HepG2 (cell line): Measurements from ENCODE around the gene DSTN. TPM values are rescaled to one million over a fixed set of nuclear protein-coding genes. Genes with fewer than 3 reads are reported as not detected.
A peak's percentile ranks its signal among the peaks of the same experiment; 100 is the strongest.

Experiments used
- ATAC-seq: fragments of 200-7000 bp; cut with Tn5 transposase; 3 replicates; pipeline ENCODE4 v1.9.1; 2020; ENCODE audit warnings: mild to moderate bottlenecking, moderate library complexity
- BruUV-seq: library from RNA; stranded (reverse); fragments of 400-500 nt; replicated peaks from 2 replicates; lab custom pipeline; 2021; lab: Mats Ljungman, UMichigan
- CTCF ChIA-PET: fragments of 300-600 bp; formaldehyde crosslinking; extraction: SDS; loops from one replicate; lab custom pipeline; 2021; ENCODE audit warnings: low total read pairs, inconsistent platforms, low intra/inter-chr PET ratio; lab: Yijun Ruan, JAX
- POLR2A ChIA-PET: fragments of 350-600 bp; sonication (Branson Sonifier 250); formaldehyde crosslinking; loops from one replicate; lab custom pipeline; 2020; ENCODE audit warnings: antibody characterized with exemption, inconsistent platforms; lab: Yijun Ruan, JAX
- DNase-seq: peaks from one replicate; pipeline ENCODE4 v3.0.0-alpha.2; 2015; ENCODE audit warnings: low spot score
- FAIRE-seq: peaks from 3 replicates; lab custom pipeline; 2011; peaks lifted over from hg19 to GRCh38; lab: Jason Lieb, UNC
- H2AFZ ChIP-seq: one replicate; pipeline ENCODE4 v1.6.1; 2011; ENCODE audit warnings: low read length, inconsistent platforms
- H3K27ac ChIP-seq: fragments of 300-600 bp; 3 replicates; pipeline ENCODE4 v1.8.0; 2011; ENCODE audit warnings: mixed run types, mild to moderate bottlenecking, mixed read lengths, low read length, inconsistent platforms; ENCODE audit not compliant: insufficient read depth; ENCODE audit errors: extremely low read length
- H3K27me3 ChIP-seq, 2 experiments: fragments of 200-600 bp in 1 of 2; 2 replicates in 1 of 2; 3 replicates in 1 of 2; pipeline versions ENCODE4 v1.6.0 to v1.8.0; 2011; ENCODE audit warnings: low read length in 2 of 2, mild to moderate bottlenecking in 2 of 2, moderate library complexity in 2 of 2, inconsistent platforms in 1 of 2; ENCODE audit not compliant: insufficient read depth in 2 of 2, control insufficient read depth in 1 of 2
- H3K36me3 ChIP-seq, 2 experiments: fragments of 200-600 bp in 1 of 2; replicated peaks in 1 of 2; 2 replicates in 1 of 2; 3 replicates in 1 of 2; pipeline versions ENCODE4 v1.5.1 to v1.8.0; 2011; ENCODE audit warnings: low read length in 2 of 2, inconsistent platforms in 1 of 2; ENCODE audit not compliant: insufficient read depth in 2 of 2, control insufficient read depth in 1 of 2
- H3K4me1 ChIP-seq: 2 replicates; pipeline ENCODE4 v1.5.1; 2012; ENCODE audit warnings: low read length, inconsistent platforms; ENCODE audit not compliant: insufficient read depth
- H3K4me2 ChIP-seq: 2 replicates; pipeline ENCODE4 v1.6.0; 2011; ENCODE audit warnings: low read depth, low read length, inconsistent platforms
- H3K4me3 ChIP-seq, 3 experiments: fragments of 200-600 bp in 1 of 3; sonication (generic), shearing (Covaris generic) in 1 of 3; replicated peaks in 1 of 3; 2 replicates each; pipeline ENCODE4 v1.5.1; 2011 to 2016; ENCODE audit warnings: low read length in 3 of 3, inconsistent platforms in 2 of 3, low read depth in 2 of 3, mild to moderate bottlenecking in 2 of 3, control low read depth in 1 of 3, mixed read lengths in 1 of 3; ENCODE audit not compliant: insufficient read depth in 1 of 3
- H3K79me2 ChIP-seq: one replicate; pipeline ENCODE4 v1.6.1; 2011; ENCODE audit warnings: low read length, inconsistent platforms; ENCODE audit not compliant: insufficient read depth
- H3K9ac ChIP-seq: 2 replicates; pipeline ENCODE4 v1.6.0; 2011; ENCODE audit warnings: mild to moderate bottlenecking, low read depth, low read length, inconsistent platforms; ENCODE audit not compliant: insufficient read depth
- H3K9me3 ChIP-seq: 2 replicates; pipeline ENCODE4 v1.5.1; 2012; ENCODE audit warnings: mild to moderate bottlenecking, low read length
- H4K20me1 ChIP-seq: 2 replicates; pipeline ENCODE4 v1.6.0; 2011; ENCODE audit warnings: inconsistent platforms, mild to moderate bottlenecking, low read length, moderate library complexity; ENCODE audit not compliant: insufficient read depth
- AGO1 ChIP-seq: fragments of 200-400 bp; formaldehyde crosslinking; IDR thresholded peaks from 2 replicates; pipeline ENCODE4 v1.6.1; 2017; ENCODE audit warnings: mild to moderate bottlenecking, low read depth, low read length, moderate library complexity; ENCODE audit not compliant: poor library complexity, severe bottlenecking
- AHR ChIP-seq: IDR thresholded peaks from 2 replicates; pipeline ENCODE4 v1.6.1; 2018; ENCODE audit warnings: missing genetic modification reagents, missing compliant biosample characterization
- EHMT2 ChIP-seq: fragments of 200-600 bp; sonication (generic); IDR thresholded peaks from 2 replicates; pipeline ENCODE4 v1.7.0; 2017; ENCODE audit warnings: antibody characterized with exemption, low read depth, low read length, borderline replicate concordance
- FOSL2 ChIP-seq: sonication (generic); formaldehyde crosslinking; IDR thresholded peaks from 2 replicates; pipeline ENCODE4 v1.4.0; 2020; ENCODE audit warnings: missing genetic modification reagents
- GPBP1L1 ChIP-seq: sonication (generic); formaldehyde crosslinking; IDR thresholded peaks from 2 replicates; pipeline ENCODE4 v1.5.0; 2020; ENCODE audit warnings: mild to moderate bottlenecking, missing genetic modification reagents
- POLR2A ChIP-seq, 2 experiments: IDR thresholded peaks; 2 replicates each; pipeline ENCODE4 v1.6.1; 2011; ENCODE audit warnings: low read depth in 2 of 2, low read length in 2 of 2, mild to moderate bottlenecking in 1 of 2, moderate library complexity in 1 of 2; ENCODE audit not compliant: insufficient read depth in 1 of 2
- POLR2G ChIP-seq: fragments of 200-400 bp; formaldehyde crosslinking; IDR thresholded peaks from 2 replicates; pipeline ENCODE4 v1.6.1; 2018; ENCODE audit warnings: mild to moderate bottlenecking, low read depth, low read length, moderate library complexity
- RBM22 ChIP-seq: fragments of 200-400 bp; formaldehyde crosslinking; optimal IDR thresholded peaks from 2 replicates; pipeline ENCODE3; 2017; ENCODE audit warnings: mild to moderate bottlenecking, low read length, moderate library complexity
- ZEB1 ChIP-seq: IDR thresholded peaks from 2 replicates; pipeline ENCODE4 v1.6.1; 2012; ENCODE audit warnings: mild to moderate bottlenecking, low read depth, inconsistent platforms; ENCODE audit not compliant: insufficient replicate concordance
- ZFP90 ChIP-seq: sonication (generic); formaldehyde crosslinking; IDR thresholded peaks from 2 replicates; pipeline ENCODE4 v1.8.0; 2022; ENCODE audit warnings: missing genetic modification reagents, mild to moderate bottlenecking, inconsistent platforms, borderline replicate concordance
- ZKSCAN1 ChIP-seq: fragments of 150-350 bp; IDR thresholded peaks from 2 replicates; pipeline ENCODE4 v1.6.1; 2014; ENCODE audit warnings: low read length
- ZNF567 ChIP-seq: sonication (generic); formaldehyde crosslinking; IDR thresholded peaks from 2 replicates; pipeline ENCODE4 v1.8.1; 2023; ENCODE audit warnings: mild to moderate bottlenecking, missing genetic modification reagents, borderline replicate concordance
- ZNF577 ChIP-seq: sonication (generic); formaldehyde crosslinking; IDR thresholded peaks from 2 replicates; pipeline ENCODE4 v1.4.0; 2020; ENCODE audit warnings: mild to moderate bottlenecking, low read depth, missing genetic modification reagents, borderline replicate concordance
- ZNF839 ChIP-seq: sonication (generic); formaldehyde crosslinking; IDR thresholded peaks from 2 replicates; pipeline ENCODE4 v1.4.0; 2020; ENCODE audit warnings: missing genetic modification reagents, mild to moderate bottlenecking, borderline replicate concordance
- WGBS: methylation state at CpG from one replicate; pipeline ENCODE4 v1.1.6; 2017; ENCODE audit warnings: low lambda C conversion rate; 5-methylcytosine and 5-hydroxymethylcytosine counted together
- in situ Hi-C: cut with HindIII; loops from 2 replicates; pipeline ENCODE4 v1.10.0; 2017; ENCODE audit warnings: low pct_unique_long_range_greater_than_20kb; ENCODE audit not compliant: extremely low pct_ligation_motif_present
- intact Hi-C: fragments of 100-400 bp; cut with micrococcal nuclease; formaldehyde crosslinking; loops from one replicate; pipeline ENCODE4 v1.10.0; 2022; ENCODE audit not compliant: unreplicated experiment
- polyA plus RNA-seq, 8 experiments: library from polyadenylated mRNA; depleted of rRNA in 3 of 8; stranded (reverse) in 7 of 8; unstranded in 1 of 8; fragments of >200 nt; fragmentation: Illumina TruSeq in 4 of 8; extraction: Trizol in 4 of 8; gene quantifications; 2 replicates each; pipeline versions ENCODE4 v1.2.1 to v1.2.3, GENCODE V29; 2011 to 2016; ENCODE audit warnings: low read depth in 4 of 8, missing spikeins in 1 of 8, mixed read lengths in 1 of 8; ENCODE audit not compliant: insufficient read depth in 1 of 8
- total RNA-seq, 5 experiments: library from RNA; depleted of rRNA; stranded (reverse); fragments of >200 nt; fragmentation: Illumina TruSeq; extraction: Trizol; gene quantifications; 2 replicates each; pipeline ENCODE4 v1.2.3, GENCODE V29; 2016; ENCODE audit warnings: low read depth in 1 of 5
- TF ChIP-seq, protein P1 (sequence below): sonication (generic); formaldehyde crosslinking; IDR thresholded peaks from 2 replicates; pipeline ENCODE4 v1.5.1; 2020; ENCODE audit warnings: mild to moderate bottlenecking, missing genetic modification reagents, moderate library complexity

DSTN gene
- total and polyA plus RNA-seq, 2 of the 13 experiments (the other 11 are each of a cell fraction or from before 2014, with no cell fraction given): 27.6 to 106 TPM

DNA sequence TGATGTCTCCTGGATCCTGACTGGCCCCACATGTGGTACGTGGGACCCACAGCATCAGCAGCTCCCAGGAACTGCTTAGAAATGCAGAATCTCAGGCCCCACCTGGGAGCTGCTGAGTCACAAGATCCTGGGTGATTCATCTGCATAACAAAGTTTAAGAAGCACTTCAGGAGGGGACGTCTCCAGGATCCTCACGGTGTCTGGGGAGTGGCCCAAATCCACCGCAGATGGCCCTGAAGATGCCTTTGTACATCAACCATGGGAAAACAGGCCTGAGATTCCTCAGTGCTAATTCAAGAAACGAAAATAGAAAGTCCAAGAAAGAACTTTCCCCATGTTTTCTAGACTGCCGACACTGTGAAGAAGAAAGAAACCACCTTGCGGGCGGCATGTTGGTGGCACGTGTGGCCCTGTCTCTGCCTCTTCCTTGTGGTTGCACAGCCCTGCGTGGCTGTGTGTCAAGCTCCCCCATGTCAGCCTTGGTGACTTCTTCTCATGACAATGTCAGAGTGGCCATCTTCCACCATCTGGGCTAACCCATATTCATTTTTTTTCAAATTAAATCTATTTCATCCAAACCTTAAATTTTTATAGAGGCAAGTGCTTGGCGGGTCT lies 86.1 kb downstream of the DSTN start:
- no peak overlapping the region for H3K9ac ChIP-seq
- H3K4me3 ChIP-seq: no peak overlapping the region
- ATAC-seq (no peak), DNase-seq (no peak), FAIRE-seq (no peak)
- ChIA-PET POLR2A (interaction anchor here (1.1 to 1.8 kb wide), 2 partner anchors 12 to 26 kb away, joined by 3 to 4 read pairs; partner anchors contain the start of gene RRBP1), CTCF (interaction anchor here (1.4 to 2.1 kb wide), 3 partner anchors 242 to 283 kb away, joined by 7 to 12 read pairs (median 11); no protein-coding TSS in a partner anchor)
- no peak for TF ChIP-seq GPBP1L1 (CRISPR knock-in tag)
- peak; percentile 36 for TF ChIP-seq POLR2G
- no peak for TF ChIP-seq ZNF839
- TF ChIP-seq EHMT2: no peak
- no peak for TF ChIP-seq ZNF567 (CRISPR knock-in tag)
- TF ChIP-seq, protein P1, sequence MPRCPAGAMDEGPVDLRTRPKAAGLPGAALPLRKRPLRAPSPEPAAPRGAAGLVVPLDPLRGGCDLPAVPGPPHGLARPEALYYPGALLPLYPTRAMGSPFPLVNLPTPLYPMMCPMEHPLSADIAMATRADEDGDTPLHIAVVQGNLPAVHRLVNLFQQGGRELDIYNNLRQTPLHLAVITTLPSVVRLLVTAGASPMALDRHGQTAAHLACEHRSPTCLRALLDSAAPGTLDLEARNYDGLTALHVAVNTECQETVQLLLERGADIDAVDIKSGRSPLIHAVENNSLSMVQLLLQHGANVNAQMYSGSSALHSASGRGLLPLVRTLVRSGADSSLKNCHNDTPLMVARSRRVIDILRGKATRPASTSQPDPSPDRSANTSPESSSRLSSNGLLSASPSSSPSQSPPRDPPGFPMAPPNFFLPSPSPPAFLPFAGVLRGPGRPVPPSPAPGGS (CRISPR knock-in tag): no peak
- TF ChIP-seq AGO1: no peak
- TF ChIP-seq ZFP90: no peak
- TF ChIP-seq ZKSCAN1: no peak
- TF ChIP-seq FOSL2 (CRISPR knock-in tag): no peak
- TF ChIP-seq AHR (CRISPR knock-in tag): no peak
- TF ChIP-seq ZNF577: no peak
- TF ChIP-seq RBM22: peak; percentile 97
- TF ChIP-seq ZEB1: no peak
- 0 out of 4 replicates have a peak, but pooled peaks of 1 of the 2 experiments have one; percentile 20 for TF ChIP-seq POLR2A (IDR thresholded peaks at IDR 0.05; ENCODE audit: insufficient read depth in 1 of 2, low read depth in 2 of 2, low read length in 2 of 2)
- H3K4me2 ChIP-seq: no peak overlapping the region
- peaks cover 88% of the 10 kb centered on the region for H4K20me1 ChIP-seq
- H3K27me3 ChIP-seq: no peaks in the 10 kb centered on the region
- peaks cover 83% of the 10 kb centered on the region for H3K79me2 ChIP-seq
- BruUV-seq: no TSS peak
- H3K9me3 ChIP-seq: no peaks in the 10 kb centered on the region
- in situ Hi-C loops: no loop called here
- no peak overlapping the region for H3K27ac ChIP-seq
- no peak overlapping the region for H2AFZ ChIP-seq
- peaks cover 7% of the 10 kb centered on the region for H3K4me1 ChIP-seq
- peaks cover 68 to 89% of the 10 kb centered on the region in 2 experiments for H3K36me3 ChIP-seq
- 89% methylated on average over 11 of the region's 11 CpGs for WGBS
- intact Hi-C loops: loop anchor here (1.0 to 5.0 kb wide), 2 partner anchors 241 to 283 kb away; no protein-coding TSS in a partner anchor
